ENCODE data around the gene MLLT10. TPM values are rescaled to one million over a fixed set of nuclear protein-coding genes. Genes with fewer than 3 reads are reported as not detected.

MLLT10 gene
- polyA plus RNA-seq, 3 donors, result 45.1 to 51.5 (median 47.3) TPM

DNA sequence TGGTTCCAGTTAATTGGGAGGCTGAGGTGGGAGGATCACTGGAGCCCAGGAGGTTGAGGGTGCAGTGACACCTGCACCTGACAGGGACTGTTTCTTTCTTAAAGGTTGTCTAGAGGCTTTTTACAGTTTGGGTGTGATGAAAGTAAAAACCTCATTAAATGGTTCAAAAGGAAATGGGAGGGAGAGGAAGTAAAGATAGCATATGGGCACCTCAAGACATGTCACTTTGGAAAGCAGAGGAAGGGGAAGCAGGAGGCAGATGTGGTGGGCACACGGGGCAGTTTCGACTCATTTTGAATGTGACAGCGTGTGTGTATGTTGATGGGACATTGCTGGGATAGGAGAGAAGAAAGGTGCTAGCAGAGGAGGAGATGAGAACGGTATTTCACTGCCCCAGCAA is 203.1 kb downstream of the MLLT10 start:
- no peak for DNase-seq (ENCODE audit: extremely low read depth in 1 of 11, low read depth in 9 of 11, low spot score in 4 of 11)

DNA sequence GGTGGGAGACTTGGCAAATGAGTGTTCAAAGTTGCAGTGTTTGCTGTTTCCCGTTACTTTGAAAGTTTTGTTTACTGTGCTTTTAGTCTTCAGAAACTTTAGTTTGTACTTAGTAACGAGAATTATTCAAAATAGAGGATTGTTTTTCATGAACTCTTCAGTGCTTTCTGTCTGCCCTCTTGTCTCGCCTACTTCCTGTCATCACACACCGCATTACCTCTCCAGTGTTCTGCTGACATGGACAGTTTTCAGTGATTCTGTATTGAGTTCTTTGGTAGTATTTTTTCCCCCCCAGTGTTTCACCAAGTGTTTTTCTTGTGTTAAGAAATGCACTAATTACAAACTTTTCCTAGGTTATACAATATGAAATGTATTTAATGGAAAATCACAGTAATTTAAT is 207.0 kb downstream of the MLLT10 start:
- DNase-seq (ENCODE audit: extremely low read depth in 1 of 11, low read depth in 9 of 11, low spot score in 4 of 11), result no peak

DNA sequence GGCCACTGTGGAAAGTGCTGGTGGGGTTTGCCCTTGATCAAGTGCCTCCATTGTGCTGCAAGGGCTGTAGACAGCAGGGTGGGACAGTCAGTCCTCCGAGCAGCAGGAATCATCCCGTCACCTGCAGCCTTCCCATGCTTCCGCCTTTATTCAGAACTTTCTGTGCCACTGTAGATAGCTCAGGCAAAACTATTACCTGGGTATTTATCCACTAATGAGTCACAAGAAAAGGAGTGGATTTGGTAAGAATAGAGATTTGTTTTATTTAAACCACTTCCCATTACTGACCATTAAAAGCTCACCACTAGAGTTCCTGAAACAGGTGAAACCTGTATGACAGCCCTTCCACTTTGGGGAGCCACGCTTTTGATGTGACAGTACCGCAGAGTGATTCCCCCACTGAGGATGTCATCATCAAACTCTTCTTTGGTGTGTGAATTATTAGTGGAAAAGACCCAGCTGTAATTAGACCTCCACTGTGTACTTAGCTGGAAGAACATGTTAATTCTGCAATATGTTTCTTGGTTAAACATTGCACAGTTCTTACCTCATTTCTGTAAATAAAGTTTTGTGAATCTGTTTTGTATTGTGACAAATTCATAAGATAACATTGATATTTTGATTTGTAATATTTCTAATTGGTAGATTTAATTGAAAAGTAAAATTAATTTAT is 208.8 kb downstream of the MLLT10 start:
- DNase-seq (ENCODE audit: extremely low read depth in 1 of 11, low read depth in 9 of 11, low spot score in 4 of 11), result no peak

DNA sequence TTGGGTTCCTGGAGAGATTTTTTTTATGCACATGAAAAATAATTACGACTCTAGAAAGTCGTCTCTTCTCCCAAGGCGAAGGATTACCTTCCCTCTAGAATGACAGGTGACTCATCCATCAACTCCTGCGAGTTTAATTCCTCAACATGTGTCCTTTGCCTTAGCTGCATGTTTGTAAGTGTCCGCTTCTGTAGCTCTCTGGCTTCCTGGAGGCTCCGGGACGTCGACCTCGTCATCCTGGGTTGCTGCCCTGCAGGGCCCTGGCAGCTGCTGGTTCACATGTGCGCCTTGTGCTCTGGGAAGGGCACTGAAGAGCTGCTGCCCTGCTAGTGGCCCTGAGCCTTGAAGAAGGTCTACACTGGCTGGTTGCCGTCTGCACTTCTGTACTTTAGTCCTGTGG is 210.2 kb downstream of the MLLT10 start:
- no peak for DNase-seq (ENCODE audit: extremely low read depth in 1 of 11, low read depth in 9 of 11, low spot score in 4 of 11)

DNA sequence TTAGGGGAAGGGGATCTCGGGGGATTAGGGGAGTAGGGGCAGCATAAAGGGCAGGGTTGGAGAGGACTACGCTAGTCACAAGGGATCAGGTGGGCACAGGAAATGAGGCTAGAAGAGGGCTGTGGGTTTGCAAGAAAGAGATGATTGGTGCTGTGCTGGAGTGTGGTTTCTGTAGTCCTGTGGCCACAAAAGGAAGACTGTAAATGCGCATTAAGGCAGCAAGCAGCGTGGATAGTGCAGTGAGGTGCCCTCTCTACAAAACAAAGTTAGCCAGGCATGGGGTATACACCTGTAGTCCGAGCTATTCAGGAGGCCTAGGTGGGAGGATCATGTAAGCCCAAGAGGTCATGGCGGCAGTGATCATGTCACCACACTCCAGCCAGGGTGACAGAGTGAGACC is 212.1 kb downstream of the MLLT10 start:
- DNase-seq (ENCODE audit: extremely low read depth in 1 of 11, low read depth in 9 of 11, low spot score in 4 of 11), result no peak

DNA sequence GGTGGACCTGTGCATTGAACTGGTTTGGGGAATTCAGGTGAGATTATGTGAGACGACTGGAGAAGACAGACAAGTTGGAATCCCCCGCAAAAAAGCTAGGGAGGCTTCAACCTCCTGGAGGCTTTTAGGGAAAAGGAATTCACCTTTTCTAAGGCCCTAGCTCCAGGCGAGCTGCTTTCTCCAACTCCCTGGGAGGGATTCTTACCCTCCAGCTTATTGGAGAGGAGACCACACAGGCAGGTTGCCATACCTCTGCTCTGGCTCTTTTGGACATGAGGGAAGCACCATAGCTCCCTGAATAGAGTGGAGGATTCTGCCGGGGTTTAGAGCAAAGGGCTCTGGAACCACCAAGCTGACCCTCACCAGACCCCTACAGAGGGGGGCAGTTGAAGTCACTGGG is 213.8 kb downstream of the MLLT10 start:
- no peak for DNase-seq (ENCODE audit: extremely low read depth in 1 of 11, low read depth in 9 of 11, low spot score in 4 of 11)

DNA sequence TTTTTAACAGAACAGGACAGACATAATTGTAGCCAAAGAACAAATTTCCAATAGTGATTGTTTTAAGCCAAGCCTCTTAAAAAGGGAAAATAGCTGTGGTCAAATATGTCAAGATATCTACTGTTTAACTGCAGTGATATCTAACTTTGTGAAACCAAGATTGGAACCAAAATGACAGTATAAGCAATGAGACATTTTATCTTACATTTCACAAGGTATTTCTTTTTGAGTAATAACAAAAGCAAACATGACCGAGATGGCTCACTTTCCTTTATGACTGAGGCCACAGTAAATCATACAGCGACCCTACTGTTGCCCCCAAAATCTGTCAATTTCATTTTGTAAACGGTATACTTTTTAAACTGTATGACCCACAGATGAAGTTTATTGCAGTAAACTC is 215.8 kb downstream of the MLLT10 start:
- DNase-seq (ENCODE audit: extremely low read depth in 1 of 11, low read depth in 9 of 11, low spot score in 4 of 11), result no peak

DNA sequence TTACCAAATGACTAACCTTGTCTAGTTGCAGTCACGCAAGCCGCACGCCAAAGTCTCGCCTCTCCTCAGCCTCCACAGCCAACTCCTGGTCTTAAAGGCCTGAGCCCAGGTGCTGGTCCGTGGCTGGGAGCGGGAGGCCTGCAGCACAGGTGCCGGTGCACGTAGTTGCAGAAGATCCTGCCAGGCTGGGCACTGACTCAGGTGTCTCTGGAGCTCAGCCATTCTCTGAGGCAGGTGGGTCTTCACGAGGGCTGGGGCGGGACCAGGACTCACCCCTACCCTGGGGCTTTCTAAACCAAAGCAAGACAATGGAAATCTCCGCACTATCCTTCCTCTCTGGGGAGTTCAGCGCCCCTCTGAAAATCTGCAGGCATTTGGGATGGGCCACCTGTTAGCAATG is 216.4 kb downstream of the MLLT10 start:
- DNase-seq (ENCODE audit: extremely low read depth in 1 of 11, low read depth in 9 of 11, low spot score in 4 of 11), result no peak

DNA sequence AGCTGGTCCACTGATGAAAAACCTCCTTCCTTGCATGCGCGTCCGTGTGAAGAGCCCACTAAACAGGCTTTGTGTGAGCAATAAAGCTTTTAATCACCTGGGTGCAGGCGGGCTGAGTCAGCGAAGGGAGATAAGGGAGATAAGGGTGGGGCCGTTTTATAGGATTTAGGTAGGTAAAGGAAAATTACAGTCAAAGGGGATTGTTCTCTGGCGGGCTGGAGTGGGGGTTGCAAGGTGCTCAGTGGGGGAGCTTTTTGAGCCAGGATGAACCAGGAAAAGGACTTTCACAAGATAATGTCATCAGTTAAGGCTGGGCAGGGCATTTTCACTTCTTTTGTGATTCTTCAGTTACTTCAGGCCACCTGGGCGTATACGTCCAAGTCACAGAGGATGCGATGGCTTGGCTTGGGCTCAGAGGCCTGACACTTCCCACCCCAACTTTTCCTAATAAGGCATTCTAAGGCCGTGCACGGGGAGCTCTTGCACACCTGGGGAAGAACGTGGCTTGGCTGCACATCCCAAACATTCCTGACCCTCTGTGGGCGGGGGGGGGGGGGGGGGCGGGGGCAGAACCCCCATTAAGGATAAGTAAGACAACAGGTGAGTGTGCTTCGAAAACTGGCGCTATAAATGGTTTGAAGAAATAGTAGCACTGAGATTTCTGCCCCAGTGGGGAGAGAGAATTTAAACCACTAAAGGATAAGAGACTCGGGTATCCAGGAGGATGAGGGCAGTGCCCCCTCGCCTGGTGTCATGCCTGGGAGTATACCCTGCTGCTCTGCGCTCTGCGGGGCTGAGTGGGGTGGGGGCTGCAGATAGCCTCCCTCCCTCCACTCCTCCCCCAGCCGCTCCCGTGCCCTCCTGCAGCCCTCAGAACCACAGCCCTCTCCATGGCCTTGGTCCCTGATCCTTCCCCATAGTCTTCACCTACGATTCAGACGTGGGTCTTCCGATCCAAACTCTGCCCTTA is 217.6 kb downstream of the MLLT10 start:
- DNase-seq (ENCODE audit: extremely low read depth in 1 of 11, low read depth in 9 of 11, low spot score in 4 of 11), result no peak

DNA sequence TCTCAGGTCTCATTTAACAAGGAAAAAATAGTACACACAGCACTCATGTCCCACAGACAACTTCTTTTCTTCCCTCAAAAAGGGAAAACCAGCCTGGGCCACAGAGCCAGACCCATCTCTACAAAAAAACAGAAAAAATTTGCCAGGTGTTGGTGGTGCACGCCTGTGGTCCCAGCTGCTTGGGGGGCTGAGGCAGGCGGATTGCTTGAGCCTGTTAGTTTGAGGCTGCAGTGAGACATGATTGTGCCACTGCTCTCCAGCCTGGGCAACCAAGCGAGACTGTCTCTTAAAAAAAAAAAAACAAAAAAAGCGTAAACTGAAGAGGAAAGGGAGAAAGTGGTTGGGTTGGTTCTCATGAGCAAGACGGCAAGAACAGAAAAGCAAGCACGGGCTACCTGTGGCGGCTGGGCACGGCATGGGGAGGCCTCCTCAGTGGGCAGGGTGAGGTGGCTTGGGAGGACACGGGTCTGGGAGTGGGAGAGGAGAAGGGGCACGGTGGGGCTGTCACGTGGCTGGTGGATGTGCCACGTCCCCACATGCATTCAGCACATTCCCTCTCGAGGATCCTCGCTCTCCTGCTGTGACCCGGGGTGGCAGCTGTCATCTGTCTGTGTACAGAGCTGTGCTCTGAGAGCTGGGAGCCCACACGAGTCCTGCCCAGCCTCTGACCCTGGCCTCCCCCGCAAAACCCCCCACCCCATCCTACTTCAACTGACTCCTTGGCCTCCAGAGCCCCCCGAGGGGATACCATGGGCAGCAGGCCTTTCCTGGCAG is 219.7 kb downstream of the MLLT10 start:
- DNase-seq (ENCODE audit: extremely low read depth in 1 of 11, low read depth in 9 of 11, low spot score in 4 of 11), result no peak

DNA sequence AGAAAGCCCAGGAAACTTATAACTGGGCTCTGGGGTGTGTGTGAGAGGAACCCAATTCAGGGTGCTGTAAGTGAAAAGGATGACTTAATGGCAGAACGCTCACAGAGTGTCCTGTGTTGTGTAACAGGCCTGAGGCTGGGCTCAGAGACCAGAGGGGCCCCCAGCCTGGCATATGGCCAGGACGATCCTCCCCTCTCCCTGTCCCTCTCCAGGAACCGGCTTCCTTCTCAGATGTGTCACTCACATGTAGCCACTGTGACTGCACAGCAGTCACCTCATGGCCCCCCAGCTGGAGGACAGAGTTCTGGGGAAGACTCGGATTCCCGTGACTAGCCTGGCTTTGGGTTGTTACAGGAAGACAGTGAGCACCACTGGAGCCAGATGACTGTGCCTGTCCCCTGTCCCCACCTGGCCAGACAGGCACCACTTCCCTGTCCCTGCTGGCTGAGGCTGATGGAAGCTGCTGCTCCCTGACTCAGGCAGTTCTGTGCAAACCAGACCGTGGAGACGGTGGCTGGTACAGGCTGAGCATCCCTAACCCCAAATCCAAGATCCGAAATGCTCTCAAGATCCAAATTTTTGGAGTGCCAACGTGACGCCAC is 220.5 kb downstream of the MLLT10 start:
- DNase-seq (ENCODE audit: extremely low read depth in 1 of 11, low read depth in 9 of 11, low spot score in 4 of 11), result no peak

DNA sequence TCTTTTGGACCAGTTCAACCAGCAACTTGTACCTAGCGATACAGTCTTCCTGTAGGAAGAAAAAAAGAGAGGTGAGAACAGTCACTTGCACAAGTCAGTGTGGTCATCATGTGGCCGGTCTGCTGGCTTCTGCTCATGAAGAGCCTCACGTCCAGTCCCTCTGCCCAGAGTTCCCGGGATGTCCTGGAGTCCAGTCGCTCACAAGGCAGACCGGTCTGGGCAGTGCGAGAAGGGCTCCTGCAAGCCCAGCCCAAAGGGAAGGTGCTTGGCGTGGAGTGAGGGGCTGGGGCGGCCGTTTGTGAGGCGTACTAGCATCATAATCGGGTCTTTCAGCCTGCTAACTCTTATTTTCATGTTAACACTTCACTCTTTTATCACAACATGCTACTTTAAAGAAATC is 222.7 kb downstream of the MLLT10 start:
- DNase-seq (ENCODE audit: extremely low read depth in 1 of 11, low read depth in 9 of 11, low spot score in 4 of 11), result no peak

DNA sequence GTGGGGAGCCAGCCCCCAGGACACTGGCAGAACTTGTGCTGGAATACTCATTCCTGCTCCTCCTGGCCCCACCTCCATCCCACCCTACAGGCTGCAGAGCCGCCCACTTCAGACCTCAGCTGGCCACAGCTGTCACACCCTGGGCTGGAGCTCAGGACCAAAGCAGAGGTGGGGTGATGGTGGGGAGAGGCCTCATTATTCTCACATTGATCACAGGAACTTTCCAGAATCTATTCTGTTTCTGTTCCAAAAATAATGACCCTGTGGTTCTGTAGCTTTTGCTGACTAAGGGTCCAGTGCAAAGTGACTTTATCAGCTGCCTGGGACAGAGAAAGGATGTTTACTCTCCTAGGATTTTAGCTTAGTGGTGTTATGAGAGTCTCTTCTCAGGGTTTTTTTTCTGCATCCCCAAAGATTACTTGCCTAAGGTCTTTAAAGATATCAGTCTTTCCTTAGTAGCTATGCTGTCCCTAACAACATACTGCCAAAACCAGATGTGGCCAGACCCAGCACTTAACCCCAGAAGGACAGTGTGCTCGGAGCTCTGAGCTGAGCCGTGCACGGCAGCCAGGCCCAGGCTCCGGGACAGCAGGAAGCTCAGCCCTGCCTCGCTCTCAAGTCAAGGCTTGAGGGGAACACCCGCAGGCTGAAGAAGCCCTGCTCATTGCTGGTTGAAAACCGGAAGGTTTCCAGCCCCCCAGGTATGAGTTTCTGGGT is 223.3 kb downstream of the MLLT10 start:
- peak in 1 of 11 donors; percentile 17 for DNase-seq (ENCODE audit: extremely low read depth in 1 of 11, low read depth in 9 of 11, low spot score in 4 of 11)

DNA sequence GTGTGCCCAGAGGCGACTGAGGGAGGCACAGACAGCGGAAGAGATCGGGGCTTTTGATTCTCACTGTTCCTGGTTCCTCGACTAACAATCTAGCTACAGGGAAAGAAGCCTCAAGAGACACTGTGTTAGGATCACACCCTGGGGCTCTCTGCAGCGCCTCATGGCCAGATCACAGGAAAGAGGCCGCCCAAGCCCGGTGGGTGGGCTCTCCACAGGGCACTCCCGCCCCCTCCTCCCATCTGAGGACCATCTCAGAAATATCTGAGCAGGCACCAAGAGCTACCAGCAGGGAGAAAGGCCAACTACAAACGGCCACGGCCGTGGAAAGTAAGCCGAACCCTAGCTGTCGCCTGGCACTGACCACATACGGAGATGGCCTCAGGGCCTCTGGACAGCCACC is 224.2 kb downstream of the MLLT10 start:
- DNase-seq (ENCODE audit: extremely low read depth in 1 of 11, low read depth in 9 of 11, low spot score in 4 of 11), result no peak

DNA sequence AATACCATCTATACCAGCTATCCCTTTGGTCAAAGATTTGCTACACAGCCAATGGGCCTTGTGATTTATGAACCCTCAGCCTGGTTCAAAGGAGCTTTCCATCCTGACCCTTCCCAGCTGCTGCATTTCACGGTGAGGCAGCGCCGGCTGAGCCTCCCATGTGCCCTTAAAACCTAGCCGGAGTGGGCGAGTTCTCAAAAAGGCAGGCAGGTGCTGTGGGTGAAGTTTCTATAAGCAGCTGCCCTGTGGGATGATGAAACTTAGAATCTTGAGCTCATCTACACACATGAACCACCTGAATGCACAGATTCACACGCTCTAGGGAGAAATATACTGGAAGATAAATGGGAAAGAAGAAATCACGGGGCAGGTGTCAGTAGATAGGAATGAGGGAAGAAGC is 224.7 kb downstream of the MLLT10 start:
- DNase-seq (ENCODE audit: extremely low read depth in 1 of 11, low read depth in 9 of 11, low spot score in 4 of 11), result no peak

DNA sequence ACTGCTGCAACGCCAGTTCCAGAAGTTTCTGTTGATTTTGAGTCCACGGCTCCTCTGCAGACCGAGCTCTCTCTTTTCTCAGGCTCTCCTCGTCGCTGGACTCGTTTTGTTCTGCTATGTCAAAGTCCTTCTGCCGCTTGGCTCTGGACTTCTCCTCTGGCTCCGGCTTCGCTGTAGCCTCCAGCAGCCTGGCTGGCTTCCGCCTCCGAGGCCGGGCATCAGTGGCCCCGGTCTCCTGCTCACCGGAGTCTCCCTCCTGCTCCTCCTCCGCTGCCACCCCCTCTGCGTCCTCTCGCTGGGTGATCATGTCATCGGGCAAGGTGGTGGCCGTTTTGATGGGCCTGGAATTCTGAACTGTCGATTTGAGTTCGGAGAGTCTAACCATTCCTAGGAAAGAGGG is 225.2 kb downstream of the MLLT10 start:
- DNase-seq (ENCODE audit: extremely low read depth in 1 of 11, low read depth in 9 of 11, low spot score in 4 of 11), result no peak

DNA sequence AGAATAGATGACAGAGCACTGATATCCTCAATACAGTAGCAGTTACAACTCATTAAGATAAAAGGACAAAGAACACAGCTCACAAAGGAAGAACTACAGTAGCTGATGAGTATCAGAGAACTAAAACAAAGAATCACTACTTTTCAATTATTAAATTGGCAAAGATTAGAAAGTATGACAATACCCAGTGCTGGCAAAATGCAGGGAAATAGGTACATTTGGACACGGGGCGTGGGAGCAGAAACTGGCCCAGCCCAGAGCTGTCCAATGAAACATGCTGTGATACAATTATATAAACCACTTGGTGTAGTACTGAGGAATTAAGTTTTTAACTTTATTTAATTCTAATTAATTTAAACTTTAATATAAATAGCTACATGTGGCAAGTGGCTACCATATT is 226.3 kb downstream of the MLLT10 start:
- DNase-seq (ENCODE audit: extremely low read depth in 1 of 11, low read depth in 9 of 11, low spot score in 4 of 11), result no peak

DNA sequence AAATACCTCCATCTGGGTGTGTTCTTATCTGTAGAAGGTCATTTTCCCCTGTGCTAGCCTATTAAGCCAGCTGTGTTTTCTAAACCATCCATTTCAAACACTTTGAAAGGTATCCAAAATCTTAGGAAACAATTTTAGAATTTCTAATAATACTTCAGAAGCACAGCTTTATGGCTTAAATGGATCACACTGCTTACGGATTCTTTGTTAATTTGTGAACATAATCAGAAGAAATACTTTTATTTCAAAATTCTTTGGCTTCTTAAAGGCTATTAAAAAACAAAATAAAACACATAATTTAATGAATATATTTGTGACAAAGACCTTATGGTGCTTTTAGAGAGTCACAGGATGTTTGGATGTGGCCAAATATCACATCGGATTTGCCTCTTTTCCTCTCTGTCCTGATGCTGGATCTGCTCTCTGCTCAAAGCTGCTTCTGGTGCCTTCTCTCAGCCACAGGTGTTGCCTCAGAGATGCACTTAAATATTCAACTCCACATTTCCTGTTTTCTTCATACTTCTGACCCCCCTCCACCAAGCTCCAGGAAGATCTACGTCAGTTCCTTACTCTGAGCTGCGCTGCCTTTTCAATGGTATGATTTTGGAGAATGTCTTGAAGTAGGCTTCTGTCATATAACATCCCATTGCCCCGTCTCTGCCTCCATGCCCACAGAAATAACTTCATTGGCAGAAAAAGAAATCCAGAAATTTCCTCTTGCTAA is 230.6 kb downstream of the MLLT10 start:
- no peak for DNase-seq (ENCODE audit: extremely low read depth in 1 of 11, low read depth in 9 of 11, low spot score in 4 of 11)
